ENCODE data around the gene BTN2A1. TPM values are rescaled to one million over a fixed set of nuclear protein-coding genes. Genes with fewer than 3 reads are reported as not detected.

The BTN2A1 gene
- total RNA-seq, 1 donor from 2014 or later = 45.1 TPM

DNA sequence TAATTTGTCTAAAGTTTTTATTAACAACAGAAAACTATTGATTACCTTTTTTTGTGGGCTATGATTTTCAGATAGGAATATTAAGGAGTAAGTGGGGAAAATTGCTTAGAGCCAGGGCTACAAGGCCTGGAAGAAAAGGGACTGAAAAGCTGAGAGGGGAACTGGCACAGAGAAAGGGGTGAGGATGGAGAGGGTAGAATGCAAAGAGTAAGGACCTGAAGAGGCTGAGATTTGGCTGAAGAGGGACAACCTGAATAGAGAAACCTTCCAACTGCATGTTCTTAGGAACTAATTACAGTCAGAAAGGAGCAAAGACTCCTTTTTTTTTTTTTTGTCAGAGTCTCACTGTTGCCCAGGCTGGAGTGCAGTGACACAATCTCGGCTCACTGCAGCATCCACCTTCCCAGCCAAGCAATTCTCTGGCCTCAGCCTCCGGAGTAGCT is 16.7 kb downstream of the BTN2A1 start:
- DNase-seq (no peak), ATAC-seq (ENCODE audit: low read depth) (no peak)
- H3K4me1 Mint-ChIP-seq = peaks cover 72% of the 10 kb centered on the region
- intact Hi-C loops (cut with micrococcal nuclease) = loop anchor here (1.0 to 2.0 kb wide), 5 partner anchors 34 to 189 kb away; partner anchors contain the start of gene BTN3A3
- H3K9me3 Mint-ChIP-seq = peaks cover 2% of the 10 kb centered on the region
- ChIA-PET POLR2A (interaction anchor here (0.6 to 5.6 kb wide), 45 partner anchors 10 to 1792 kb away, joined by 3 to 60 read pairs (median 5); partner anchors contain the start of genes BTN2A1, BTN2A2, BTN3A3 and HMGN4), CTCF (interaction anchor here (0.9 to 1.9 kb wide), 3 partner anchors 13 to 80 kb away, joined by 3 to 7 read pairs (median 4); no protein-coding TSS in a partner anchor)
- TF ChIP-seq, protein P1, sequence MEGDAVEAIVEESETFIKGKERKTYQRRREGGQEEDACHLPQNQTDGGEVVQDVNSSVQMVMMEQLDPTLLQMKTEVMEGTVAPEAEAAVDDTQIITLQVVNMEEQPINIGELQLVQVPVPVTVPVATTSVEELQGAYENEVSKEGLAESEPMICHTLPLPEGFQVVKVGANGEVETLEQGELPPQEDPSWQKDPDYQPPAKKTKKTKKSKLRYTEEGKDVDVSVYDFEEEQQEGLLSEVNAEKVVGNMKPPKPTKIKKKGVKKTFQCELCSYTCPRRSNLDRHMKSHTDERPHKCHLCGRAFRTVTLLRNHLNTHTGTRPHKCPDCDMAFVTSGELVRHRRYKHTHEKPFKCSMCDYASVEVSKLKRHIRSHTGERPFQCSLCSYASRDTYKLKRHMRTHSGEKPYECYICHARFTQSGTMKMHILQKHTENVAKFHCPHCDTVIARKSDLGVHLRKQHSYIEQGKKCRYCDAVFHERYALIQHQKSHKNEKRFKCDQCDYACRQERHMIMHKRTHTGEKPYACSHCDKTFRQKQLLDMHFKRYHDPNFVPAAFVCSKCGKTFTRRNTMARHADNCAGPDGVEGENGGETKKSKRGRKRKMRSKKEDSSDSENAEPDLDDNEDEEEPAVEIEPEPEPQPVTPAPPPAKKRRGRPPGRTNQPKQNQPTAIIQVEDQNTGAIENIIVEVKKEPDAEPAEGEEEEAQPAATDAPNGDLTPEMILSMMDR (IDR thresholded peaks at IDR 0.05) = no peak
- H3K4me3 Mint-ChIP-seq = peak overlapping the region; percentile 96
- H3K27ac Mint-ChIP-seq = peak overlapping the region; percentile 100
- H3K27me3 Mint-ChIP-seq = no peaks in the 10 kb centered on the region
- peaks cover 23% of the 10 kb centered on the region for H3K36me3 Mint-ChIP-seq (ENCODE audit: low read depth)

DNA sequence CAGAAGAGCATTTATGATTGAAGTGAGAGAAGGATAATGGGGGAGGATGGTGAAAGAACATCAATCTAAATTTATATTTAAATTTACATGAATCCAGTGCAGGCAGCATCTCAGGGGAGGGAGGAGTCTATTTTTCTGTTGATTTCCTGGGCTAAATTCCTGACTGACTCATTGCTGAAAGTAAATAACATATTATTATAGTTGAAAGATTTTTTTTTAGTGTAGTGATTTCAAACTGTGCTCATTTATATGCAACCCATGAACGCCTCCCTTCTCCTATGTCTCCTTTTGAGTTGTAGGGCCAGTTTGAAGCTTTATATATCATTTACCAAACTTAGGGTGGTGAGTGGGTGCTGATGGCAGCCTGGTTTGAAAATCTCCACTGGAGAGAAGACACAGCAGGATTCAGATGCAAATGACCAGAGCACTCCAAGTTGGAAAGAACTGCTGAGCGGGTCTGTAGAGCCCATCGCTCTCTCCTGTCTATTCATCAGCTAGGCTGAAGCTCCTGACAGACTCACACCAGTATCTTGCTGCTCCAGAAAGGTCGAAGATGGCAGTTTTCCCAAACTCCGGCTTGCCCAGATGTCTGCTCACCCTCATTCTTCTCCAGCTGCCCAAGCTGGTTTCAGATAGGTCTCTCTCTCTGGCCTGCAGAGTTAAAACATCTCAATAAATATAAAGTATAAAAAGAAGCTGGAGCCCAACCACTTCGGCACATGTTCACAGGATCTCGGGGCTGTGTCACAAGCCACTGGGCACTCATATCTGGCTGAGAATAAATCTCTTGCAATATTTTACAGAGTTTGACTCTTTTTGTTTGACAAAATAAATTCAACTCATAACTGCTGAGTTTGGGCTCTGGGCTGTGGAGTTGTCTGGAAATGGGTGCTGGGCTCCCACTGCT is 18.3 kb downstream of the BTN2A1 start:
- ChIA-PET POLR2A (interaction anchor here (0.5 to 5.6 kb wide), 10 partner anchors 25 to 650 kb away, joined by 3 to 60 read pairs (median 4); partner anchors contain the start of gene HMGN4), CTCF (interaction anchor here (0.6 to 1.0 kb wide), 2 partner anchors 9 to 92 kb away, joined by 3 read pairs; no protein-coding TSS in a partner anchor)
- H3K27ac Mint-ChIP-seq = peak overlapping the region; percentile 90
- intact Hi-C loops (cut with micrococcal nuclease) = loop anchor here (2.0 kb wide), 1 partner anchor 35 kb away; the partner anchor contains the start of gene BTN3A3
- H3K36me3 Mint-ChIP-seq (ENCODE audit: low read depth) = peaks cover 14% of the 10 kb centered on the region
- DNase-seq (no peak), ATAC-seq (ENCODE audit: low read depth) (no peak)
- H3K27me3 Mint-ChIP-seq = no peaks in the 10 kb centered on the region
- H3K4me3 Mint-ChIP-seq = peak overlapping the region; percentile 69
- peaks cover 80% of the 10 kb centered on the region for H3K4me1 Mint-ChIP-seq
- TF ChIP-seq, protein P1 (IDR thresholded peaks at IDR 0.05) = no peak
- H3K9me3 Mint-ChIP-seq = peaks cover 2% of the 10 kb centered on the region

DNA sequence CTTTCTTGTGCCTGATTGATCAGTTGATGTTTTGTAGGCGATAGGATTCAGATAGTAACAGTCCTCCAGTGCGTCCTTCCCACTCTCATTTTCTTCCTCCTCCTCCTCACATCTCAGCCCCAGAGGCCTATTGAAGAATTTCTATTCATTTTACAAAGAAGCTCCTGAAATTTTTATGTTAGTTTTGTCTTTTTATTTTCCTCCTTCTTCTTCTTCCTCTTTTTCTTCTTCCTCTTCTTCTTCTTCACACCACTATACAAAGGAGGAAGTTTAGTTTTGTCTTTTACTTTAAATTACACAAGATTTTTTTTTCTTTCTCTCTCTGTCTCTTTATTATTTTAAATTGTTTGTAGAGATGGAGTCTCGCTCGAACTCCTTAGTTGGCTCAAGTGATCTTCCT is 19.1 kb downstream of the BTN2A1 start:
- Mint-ChIP-seq H3K36me3 (ENCODE audit: low read depth) (peaks cover 12% of the 10 kb centered on the region), H3K4me3 (peak overlapping the region; percentile 69), H3K27ac (peak overlapping the region; percentile 90), H3K27me3 (no peaks in the 10 kb centered on the region), H3K4me1 (peaks cover 78% of the 10 kb centered on the region), H3K9me3 (no peaks in the 10 kb centered on the region)
- DNase-seq = no peak
- no peak for ATAC-seq (ENCODE audit: low read depth)
- TF ChIP-seq, protein P1 (IDR thresholded peaks at IDR 0.05) = no peak
- POLR2A ChIA-PET = interaction anchor here (0.6 to 5.6 kb wide), 7 partner anchors 25 to 320 kb away, joined by 3 to 60 read pairs (median 5); partner anchors contain the start of gene HMGN4
- intact Hi-C loops (cut with micrococcal nuclease) = no loop called here
- CTCF ChIA-PET = interaction anchor here (0.6 kb wide), 1 partner anchor 92 kb away, joined by 3 read pairs; no protein-coding TSS in a partner anchor

DNA sequence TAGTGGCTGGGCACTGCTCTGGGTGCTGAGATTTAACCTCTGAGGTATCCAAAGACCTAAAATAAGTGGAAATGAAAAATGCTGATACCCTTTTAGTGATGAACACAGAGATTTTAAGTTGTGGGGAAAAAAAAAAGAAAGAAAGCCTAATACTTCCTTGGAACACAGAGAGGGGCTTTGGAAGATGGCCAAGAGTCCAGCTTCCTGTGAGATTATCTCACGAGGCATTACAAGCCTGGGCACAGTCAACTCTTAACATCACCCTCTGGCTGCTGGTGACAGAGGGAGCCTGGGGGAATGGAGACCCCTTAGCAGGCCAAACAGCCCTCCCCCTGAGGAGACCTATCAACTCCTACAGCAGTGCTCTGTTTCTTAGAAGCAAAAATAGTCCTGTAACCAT is 19.7 kb downstream of the BTN2A1 start:
- peak overlapping the region; percentile 69 for H3K4me3 Mint-ChIP-seq
- TF ChIP-seq, protein P1 (IDR thresholded peaks at IDR 0.05) = no peak
- intact Hi-C loops (cut with micrococcal nuclease) = no loop called here
- CTCF ChIA-PET = interaction anchor here (0.6 to 0.7 kb wide), 2 partner anchors 17 to 34 kb away, joined by 3 read pairs; no protein-coding TSS in a partner anchor
- H3K27me3 Mint-ChIP-seq = no peaks in the 10 kb centered on the region
- no peaks in the 10 kb centered on the region for H3K9me3 Mint-ChIP-seq
- POLR2A ChIA-PET = interaction anchor here (1.1 to 5.6 kb wide), 4 partner anchors 24 to 244 kb away, joined by 5 to 60 read pairs (median 32); partner anchors contain the start of gene HMGN4
- no peak for ATAC-seq (ENCODE audit: low read depth)
- no peak for DNase-seq
- H3K36me3 Mint-ChIP-seq (ENCODE audit: low read depth) = peaks cover 12% of the 10 kb centered on the region
- peaks cover 78% of the 10 kb centered on the region for H3K4me1 Mint-ChIP-seq
- peak overlapping the region; percentile 90 for H3K27ac Mint-ChIP-seq
